HFF-Myc (cell line): Measurements from ENCODE around the gene DENND4B.
"Not testable (repeated sequence)": the region's sequence is repeated elsewhere in the genome, so short reads cannot be mapped to it uniquely, and the experiment has no call there.

Source experiments
- DNase-seq: peaks from one replicate; pipeline ENCODE4 v3.0.0-alpha.2; 2011; ENCODE audit warnings: low read depth; ENCODE audit errors: extremely low read depth
- H3K4me3 ChIP-seq: replicated peaks from 2 replicates; pipeline ENCODE4 v1.5.1; 2011; ENCODE audit warnings: low read depth, mild to moderate bottlenecking, control low read depth, low read length
- TF ChIP-seq, protein P1 (sequence below): IDR thresholded peaks from 2 replicates; pipeline ENCODE4 v1.5.1; 2012; ENCODE audit warnings: mild to moderate bottlenecking, low read depth, low read length, control low read depth; ENCODE audit errors: missing control alignments

The DENND4B gene

GRCh38 chr1:153987621-153988020, 41.1 kb upstream of the DENND4B start:
- no peak overlapping the region for H3K4me3 ChIP-seq
- no peak for DNase-seq
- TF ChIP-seq, protein P1, sequence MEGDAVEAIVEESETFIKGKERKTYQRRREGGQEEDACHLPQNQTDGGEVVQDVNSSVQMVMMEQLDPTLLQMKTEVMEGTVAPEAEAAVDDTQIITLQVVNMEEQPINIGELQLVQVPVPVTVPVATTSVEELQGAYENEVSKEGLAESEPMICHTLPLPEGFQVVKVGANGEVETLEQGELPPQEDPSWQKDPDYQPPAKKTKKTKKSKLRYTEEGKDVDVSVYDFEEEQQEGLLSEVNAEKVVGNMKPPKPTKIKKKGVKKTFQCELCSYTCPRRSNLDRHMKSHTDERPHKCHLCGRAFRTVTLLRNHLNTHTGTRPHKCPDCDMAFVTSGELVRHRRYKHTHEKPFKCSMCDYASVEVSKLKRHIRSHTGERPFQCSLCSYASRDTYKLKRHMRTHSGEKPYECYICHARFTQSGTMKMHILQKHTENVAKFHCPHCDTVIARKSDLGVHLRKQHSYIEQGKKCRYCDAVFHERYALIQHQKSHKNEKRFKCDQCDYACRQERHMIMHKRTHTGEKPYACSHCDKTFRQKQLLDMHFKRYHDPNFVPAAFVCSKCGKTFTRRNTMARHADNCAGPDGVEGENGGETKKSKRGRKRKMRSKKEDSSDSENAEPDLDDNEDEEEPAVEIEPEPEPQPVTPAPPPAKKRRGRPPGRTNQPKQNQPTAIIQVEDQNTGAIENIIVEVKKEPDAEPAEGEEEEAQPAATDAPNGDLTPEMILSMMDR = no peak

DNA sequence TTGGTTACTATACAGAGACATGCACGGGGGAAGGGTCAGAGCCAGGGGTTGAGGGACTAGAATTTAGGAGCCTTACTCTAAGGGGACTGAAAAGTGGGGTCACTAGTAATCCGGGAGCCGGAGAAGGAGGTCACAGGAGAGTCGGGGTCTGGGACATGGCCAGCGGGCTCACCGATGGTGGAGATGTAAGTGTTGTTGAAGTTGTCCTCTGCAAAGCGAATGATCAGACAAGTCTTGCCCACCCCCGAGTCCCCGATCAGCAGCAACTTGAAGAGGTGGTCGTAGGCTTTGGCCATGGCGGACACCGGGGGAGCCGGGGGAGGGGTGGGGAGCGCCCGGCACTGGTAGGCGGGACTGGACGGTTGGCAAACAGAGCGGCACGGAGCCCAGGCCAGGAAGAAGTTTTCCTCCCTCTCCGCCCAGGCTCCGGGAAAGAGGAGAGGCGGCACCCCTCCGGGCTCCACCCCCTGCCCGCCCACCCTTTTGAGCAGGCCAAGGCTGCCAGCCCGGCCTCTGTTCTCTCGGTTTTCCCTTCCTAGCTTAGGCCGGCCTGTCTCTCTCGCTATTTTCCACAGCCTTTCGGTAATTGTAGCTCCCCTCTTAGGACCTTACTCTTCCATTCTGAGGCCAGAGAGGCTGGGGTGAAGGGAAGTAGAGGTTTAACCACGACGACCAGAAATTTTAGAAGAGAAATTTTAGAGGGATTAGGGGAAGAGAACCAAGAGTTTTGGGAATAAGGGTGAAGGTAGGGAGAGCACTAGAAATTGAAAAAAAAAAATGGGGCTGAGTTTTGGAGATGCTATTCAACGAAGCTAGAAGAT, 39.6 kb upstream of the DENND4B start, which contains the start of gene RAB13:
RAB13 (minus strand) TSS at position 399 of the 821 bp plus-strand sequence; CDS start at position 296, 103 bp downstream.
- TF ChIP-seq, protein P1 = no peak
- peak; percentile 32 for DNase-seq
- peak within 1 kb of the TSS; percentile 82 for H3K4me3 ChIP-seq

DNA sequence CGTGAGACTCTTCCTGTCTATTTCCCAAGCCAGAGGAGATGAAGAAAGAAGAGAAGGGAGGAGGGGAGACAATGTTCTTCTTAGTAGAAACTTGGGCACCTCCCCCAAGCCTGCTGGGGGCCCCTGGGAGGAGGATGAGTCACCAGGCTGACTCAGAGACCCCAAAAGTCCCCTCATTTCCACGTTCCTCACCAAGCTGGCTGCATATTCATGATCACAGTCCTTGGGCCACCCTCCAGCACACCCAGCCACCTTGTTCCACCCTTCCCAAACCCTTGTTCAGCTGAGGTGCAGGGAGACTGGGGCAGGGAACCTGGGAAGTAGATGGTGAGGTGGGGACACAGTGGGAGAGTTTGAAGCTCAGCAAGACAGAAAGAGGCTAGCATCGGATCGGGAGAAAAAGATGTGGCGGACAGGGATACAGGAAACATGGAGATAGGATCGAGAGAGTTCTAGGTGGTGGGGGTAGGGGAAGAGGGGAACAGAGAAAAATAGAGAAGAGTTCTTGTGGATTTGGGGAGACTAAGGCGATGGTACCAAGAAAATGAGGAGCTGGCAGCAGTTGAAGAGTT, 38.9 kb upstream of the DENND4B start:
- no peak for DNase-seq

DNA sequence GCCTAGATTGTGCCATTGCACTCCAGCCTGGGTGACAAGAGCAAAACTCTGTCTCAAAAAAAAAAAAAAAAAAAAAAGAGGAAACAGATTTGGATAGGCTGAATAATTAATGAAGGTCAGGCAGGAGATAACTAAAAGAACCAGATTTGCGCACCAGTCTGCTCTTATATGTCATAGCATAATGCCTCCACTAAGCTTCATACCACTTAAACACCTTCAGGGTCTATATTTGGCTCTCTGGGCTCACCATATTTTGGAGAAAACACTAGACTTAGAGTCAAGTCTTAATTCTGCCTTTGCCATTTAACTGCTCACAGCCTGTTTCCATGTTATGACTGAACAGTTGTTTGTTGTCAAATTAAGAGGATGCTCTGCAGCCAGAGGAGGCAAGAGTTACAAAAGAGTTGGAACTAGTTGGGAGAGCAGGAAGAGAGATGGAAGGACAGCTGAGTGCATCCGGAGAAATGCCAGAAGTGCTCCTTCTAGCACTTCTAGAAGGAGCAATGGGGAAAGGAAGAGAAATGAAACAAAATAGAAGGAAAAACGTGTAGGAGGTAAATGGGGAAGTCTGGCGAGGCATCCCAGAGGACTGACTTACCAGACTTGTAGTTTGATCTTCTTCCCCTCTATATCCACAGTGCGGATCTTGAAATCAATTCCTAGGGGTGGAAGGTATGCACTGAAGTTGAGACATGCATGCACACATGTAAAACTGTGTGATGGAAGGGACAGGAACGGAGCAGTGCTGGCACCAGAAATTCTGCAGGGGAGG, 37.8 kb upstream of the DENND4B start:
- no peak for DNase-seq
- TF ChIP-seq, protein P1 = no peak
- H3K4me3 ChIP-seq = peak overlapping the region; percentile 82

More for the DNA sequence above, 38.9 kb upstream of the DENND4B start:
- TF ChIP-seq, protein P1 = no peak
- peak overlapping the region; percentile 82 for H3K4me3 ChIP-seq

DNA sequence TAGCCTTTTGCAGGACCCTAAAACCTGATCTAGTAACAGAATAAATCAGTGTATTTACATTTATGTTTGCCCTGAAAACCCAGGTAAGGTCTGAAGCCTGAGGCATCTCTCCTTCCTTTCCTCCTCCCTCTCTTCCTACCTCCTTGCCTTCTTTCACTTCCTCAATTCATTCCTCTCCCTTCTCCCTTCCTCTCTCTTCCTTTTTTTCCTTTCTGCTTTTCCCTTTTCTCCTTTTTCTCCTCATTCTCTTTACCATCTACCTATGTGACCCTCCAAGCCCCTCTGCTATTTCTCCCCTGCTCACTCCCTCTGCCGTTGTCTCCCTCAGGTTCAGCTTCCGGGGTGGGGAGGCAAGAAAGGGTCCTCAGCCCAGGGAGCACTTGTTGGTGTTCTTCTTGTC, 35.2 kb upstream of the DENND4B start:
- not testable (repeated sequence) for DNase-seq, H3K4me3 ChIP-seq

- not testable (repeated sequence) for H3K4me3 ChIP-seq, DNase-seq
Measured at GRCh38 chr1:153979091-153979490, 32.6 kb upstream of the DENND4B start.

- no peak for DNase-seq
- TF ChIP-seq, protein P1 = no peak
Measured at GRCh38 chr1:153978274-153978909, 31.9 kb upstream of the DENND4B start.

More at GRCh38 chr1:153978274-153978909, 31.9 kb upstream of the DENND4B start:
- peak overlapping the region; percentile 78 for H3K4me3 ChIP-seq
